HepG2 (cell line): Measurements from ENCODE around the gene MVB12A. TPM values are rescaled to one million over a fixed set of nuclear protein-coding genes. Genes with fewer than 3 reads are reported as not detected.
A peak's percentile ranks its signal among the peaks of the same experiment; 100 is the strongest.

Source experiments
- ATM ChIP-seq: fragments of 450-650 bp; IDR thresholded peaks from 2 replicates; pipeline ENCODE4 v1.7.1; 2017; ENCODE audit warnings: mild to moderate bottlenecking, borderline replicate concordance
- HDAC6 ChIP-seq: fragments of 200-600 bp; sonication (generic); IDR thresholded peaks from 2 replicates; pipeline ENCODE4 v1.7.0; 2017; ENCODE audit warnings: mild to moderate bottlenecking, antibody characterized with exemption, low read length, low read depth
- JARID2 ChIP-seq: sonication (generic); formaldehyde crosslinking; IDR thresholded peaks from 2 replicates; pipeline ENCODE4 v1.8.1; 2023; ENCODE audit warnings: missing genetic modification reagents, inconsistent platforms; ENCODE audit not compliant: insufficient replicate concordance
- MLX ChIP-seq: IDR thresholded peaks from 2 replicates; pipeline ENCODE4 v1.6.1; 2016
- RBFOX2 ChIP-seq: fragments of 200-400 bp; formaldehyde crosslinking; IDR thresholded peaks from 2 replicates; pipeline ENCODE4 v1.6.1; 2017; ENCODE audit warnings: low read depth, mild to moderate bottlenecking, low read length
- REST ChIP-seq, 2 experiments: IDR thresholded peaks; 2 replicates each; pipeline ENCODE4 v1.6.1; 2011 to 2012; ENCODE audit warnings: low read length in 2 of 2, borderline replicate concordance in 1 of 2, low read depth in 1 of 2, mild to moderate bottlenecking in 1 of 2, moderate library complexity in 1 of 2
- RFXANK ChIP-seq: IDR thresholded peaks from 2 replicates; pipeline ENCODE4 v1.6.1; 2016
- RORA ChIP-seq: sonication (generic); formaldehyde crosslinking; IDR thresholded peaks from 2 replicates; pipeline ENCODE4 v1.5.0; 2020; ENCODE audit warnings: mild to moderate bottlenecking, missing genetic modification reagents, moderate library complexity
- SALL1 ChIP-seq: sonication (generic); formaldehyde crosslinking; IDR thresholded peaks from 2 replicates; pipeline ENCODE4 v1.8.0; 2022; ENCODE audit warnings: mild to moderate bottlenecking, missing genetic modification reagents
- TGIF2 ChIP-seq: IDR thresholded peaks from 2 replicates; pipeline ENCODE4 v1.6.1; 2016; ENCODE audit warnings: control low read depth, missing compliant biosample characterization
- THAP9 ChIP-seq: sonication (generic); formaldehyde crosslinking; IDR thresholded peaks from 2 replicates; pipeline ENCODE4; 2020; ENCODE audit warnings: missing genetic modification reagents, mild to moderate bottlenecking, borderline replicate concordance
- ZBTB37 ChIP-seq: sonication (generic); formaldehyde crosslinking; IDR thresholded peaks from 2 replicates; pipeline ENCODE4 v1.4.0; 2020; ENCODE audit warnings: mild to moderate bottlenecking, missing genetic modification reagents
- ZFY ChIP-seq: sonication (generic); formaldehyde crosslinking; IDR thresholded peaks from 2 replicates; pipeline ENCODE4 v1.4.0; 2020; ENCODE audit warnings: missing genetic modification reagents
- ZNF687 ChIP-seq: sonication (generic); formaldehyde crosslinking; IDR thresholded peaks from 2 replicates; pipeline ENCODE4 v1.5.1; 2020; ENCODE audit warnings: mild to moderate bottlenecking, missing genetic modification reagents, moderate library complexity
- ZNF747 ChIP-seq: sonication (generic); formaldehyde crosslinking; IDR thresholded peaks from 2 replicates; pipeline ENCODE4 v1.8.1; 2023; ENCODE audit warnings: missing genetic modification reagents, mild to moderate bottlenecking, borderline replicate concordance
- ZNF883 ChIP-seq: sonication (generic); formaldehyde crosslinking; IDR thresholded peaks from 2 replicates; pipeline ENCODE4 v1.5.1; 2020; ENCODE audit warnings: mild to moderate bottlenecking, missing genetic modification reagents; ENCODE audit errors: not compliant biosample characterization
- polyA plus RNA-seq, 8 experiments: library from polyadenylated mRNA; depleted of rRNA in 3 of 8; stranded (reverse) in 7 of 8; unstranded in 1 of 8; fragments of >200 nt; fragmentation: Illumina TruSeq in 4 of 8; extraction: Trizol in 4 of 8; gene quantifications; 2 replicates each; pipeline versions ENCODE4 v1.2.1 to v1.2.3, GENCODE V29; 2011 to 2016; ENCODE audit warnings: low read depth in 4 of 8, missing spikeins in 1 of 8, mixed read lengths in 1 of 8; ENCODE audit not compliant: insufficient read depth in 1 of 8
- total RNA-seq, 5 experiments: library from RNA; depleted of rRNA; stranded (reverse); fragments of >200 nt; fragmentation: Illumina TruSeq; extraction: Trizol; gene quantifications; 2 replicates each; pipeline ENCODE4 v1.2.3, GENCODE V29; 2016; ENCODE audit warnings: low read depth in 1 of 5

The MVB12A gene
- total and polyA plus RNA-seq, 2 of the 13 experiments (the other 11 are each of a cell fraction or from before 2014, with no cell fraction given), result 35.7 to 36.1 TPM

GRCh38 chr19:17469481-17470067 is 49.7 kb downstream of the MVB12A start (continued):
- no peak for TF ChIP-seq RORA (CRISPR knock-in tag)
- peak; percentile 68 for TF ChIP-seq ZNF687 (CRISPR knock-in tag)
- no peak for TF ChIP-seq RFXANK (CRISPR knock-in tag)
- TF ChIP-seq JARID2, result no peak
- TF ChIP-seq SALL1 (CRISPR knock-in tag), result no peak
- no peak for TF ChIP-seq ATM
- TF ChIP-seq ZNF747, result 0 out of 2 replicates have a peak, but pooled peaks have one; percentile 0
- TF ChIP-seq ZBTB37 (CRISPR knock-in tag), result no peak
- no peak; the same call in none of the 2 replicates for TF ChIP-seq TGIF2 (CRISPR knock-in tag)
- no peak for TF ChIP-seq HDAC6
- TF ChIP-seq THAP9 (CRISPR knock-in tag), result peak; percentile 74; the same call in 1 of the 2 replicates
- TF ChIP-seq ZNF883 (CRISPR knock-in tag), result no peak
- 0 out of 2 replicates have a peak, but pooled peaks have one; percentile 33 for TF ChIP-seq RBFOX2
- no peak for TF ChIP-seq MLX
- TF ChIP-seq ZFY (CRISPR knock-in tag), result peak; percentile 54; the same call in 1 of the 2 replicates
- no peak for TF ChIP-seq REST (IDR thresholded peaks at IDR 0.05; ENCODE audit: borderline replicate concordance in 1 of 2, low read depth in 1 of 2, low read length in 2 of 2)
